ENCODE data around the gene GFER.
"Not testable (repeated sequence)": the region's sequence is repeated elsewhere in the genome, so short reads cannot be mapped to it uniquely, and the experiment has no call there.

GFER gene

GRCh38 chr16:1960665-1961630, 23.0 kb upstream of the GFER start:
- Mint-ChIP-seq H3K4me1 (peaks cover 64% of the 10 kb centered on the region), H3K4me3 (peak overlapping the region; percentile 94), H3K36me3 (ENCODE audit: insufficient read depth) (peaks cover 57% of the 10 kb centered on the region), H3K9me3 (no peaks in the 10 kb centered on the region), H3K27ac (ENCODE audit: low read depth) (peak overlapping the region; percentile 99), H3K27me3 (no peaks in the 10 kb centered on the region)
- DNase-seq (ENCODE audit: low spot score in 2 of 2), result no peak
- no peak for ATAC-seq (replicated peaks; ENCODE audit: extremely low read depth, poor library complexity, severe bottlenecking)

GRCh38 chr16:1961651-1962067, 22.3 kb upstream of the GFER start:
- peak overlapping the region; percentile 94 for H3K4me3 Mint-ChIP-seq
- H3K9me3 Mint-ChIP-seq, result no peaks in the 10 kb centered on the region
- peak overlapping the region; percentile 99 for H3K27ac Mint-ChIP-seq (ENCODE audit: low read depth)
- H3K4me1 Mint-ChIP-seq, result peaks cover 65% of the 10 kb centered on the region
- DNase-seq (ENCODE audit: low spot score in 2 of 2) (no peak), ATAC-seq (replicated peaks; ENCODE audit: extremely low read depth, poor library complexity, severe bottlenecking) (no peak)
- H3K36me3 Mint-ChIP-seq (ENCODE audit: insufficient read depth), result peaks cover 57% of the 10 kb centered on the region
- H3K27me3 Mint-ChIP-seq, result no peaks in the 10 kb centered on the region

- H3K9me3 Mint-ChIP-seq; DNase-seq (ENCODE audit: low spot score in 2 of 2); ATAC-seq (replicated peaks; ENCODE audit: extremely low read depth, poor library complexity, severe bottlenecking); H3K27me3 Mint-ChIP-seq: not testable (repeated sequence)
- peak overlapping the region; percentile 99 for H3K27ac Mint-ChIP-seq (ENCODE audit: low read depth)
- peaks cover 57% of the 10 kb centered on the region for H3K36me3 Mint-ChIP-seq (ENCODE audit: insufficient read depth)
- peak overlapping the region; percentile 94 for H3K4me3 Mint-ChIP-seq
- peaks cover 65% of the 10 kb centered on the region for H3K4me1 Mint-ChIP-seq
These were observed 21.5 kb upstream of the GFER start for GRCh38 chr16:1962161-1963153.

GRCh38 chr16:1963806-1964505, 20.0 kb upstream of the GFER start:
- DNase-seq (ENCODE audit: low spot score in 2 of 2) (peak; percentile 35 to 41), ATAC-seq (replicated peaks; ENCODE audit: extremely low read depth, poor library complexity, severe bottlenecking) (peak; percentile 16)
- Mint-ChIP-seq H3K4me3 (peak overlapping the region; percentile 94), H3K9me3 (no peaks in the 10 kb centered on the region), H3K36me3 (ENCODE audit: insufficient read depth) (peaks cover 57% of the 10 kb centered on the region), H3K27ac (ENCODE audit: low read depth) (peak overlapping the region; percentile 99), H3K4me1 (peaks cover 63% of the 10 kb centered on the region), H3K27me3 (no peaks in the 10 kb centered on the region)

- Mint-ChIP-seq H3K36me3 (ENCODE audit: insufficient read depth) (peaks cover 53% of the 10 kb centered on the region), H3K27ac (ENCODE audit: low read depth) (peak within 1 kb of the TSS; percentile 99), H3K9me3 (no peaks in the 10 kb centered on the region), H3K4me3 (peak within 1 kb of the TSS; percentile 94), H3K4me1 (peaks cover 58% of the 10 kb centered on the region), H3K27me3 (no peaks in the 10 kb centered on the region)
- DNase-seq (ENCODE audit: low spot score in 2 of 2) (peak; percentile 94 to 97), ATAC-seq (replicated peaks; ENCODE audit: extremely low read depth, poor library complexity, severe bottlenecking) (peak; percentile 92)
These were observed 19.2 kb upstream of the GFER start, which contains the start of gene RPS2 for GRCh38 chr16:1964506-1965395. TSS of gene RPS2 (minus strand) at chr16:1964826. CDS start at chr16:1964625, 201 bp downstream.

GRCh38 chr16:1965396-1966001, 18.5 kb upstream of the GFER start:
- ATAC-seq (replicated peaks; ENCODE audit: extremely low read depth, poor library complexity, severe bottlenecking) (peak; percentile 15), DNase-seq (ENCODE audit: low spot score in 2 of 2) (no peak)
- peaks cover 49% of the 10 kb centered on the region for H3K36me3 Mint-ChIP-seq (ENCODE audit: insufficient read depth)
- H3K4me1 Mint-ChIP-seq, result peaks cover 50% of the 10 kb centered on the region
- H3K9me3 Mint-ChIP-seq, result no peaks in the 10 kb centered on the region
- peak overlapping the region; percentile 99 for H3K27ac Mint-ChIP-seq (ENCODE audit: low read depth)
- no peaks in the 10 kb centered on the region for H3K27me3 Mint-ChIP-seq
- peak overlapping the region; percentile 94 for H3K4me3 Mint-ChIP-seq

GRCh38 chr16:1966460-1966859, 17.5 kb upstream of the GFER start, which contains the start of gene RNF151:
TSS of gene RNF151 (plus strand) at chr16:1966856. CDS start at chr16:1966882, 26 bp downstream.
- Mint-ChIP-seq H3K27me3 (no peaks in the 10 kb centered on the region), H3K4me1 (peaks cover 49% of the 10 kb centered on the region), H3K4me3 (peak within 1 kb of the TSS; percentile 94), H3K27ac (ENCODE audit: low read depth) (peak within 1 kb of the TSS; percentile 99), H3K9me3 (no peaks in the 10 kb centered on the region), H3K36me3 (ENCODE audit: insufficient read depth) (peaks cover 44% of the 10 kb centered on the region)
- DNase-seq (ENCODE audit: low spot score in 2 of 2), result no peak
- ATAC-seq (replicated peaks; ENCODE audit: extremely low read depth, poor library complexity, severe bottlenecking), result no peak

GRCh38 chr16:1968146-1968953, 15.6 kb upstream of the GFER start:
- Mint-ChIP-seq H3K4me1 (peaks cover 47% of the 10 kb centered on the region), H3K27ac (ENCODE audit: low read depth) (no peak overlapping the region), H3K27me3 (no peaks in the 10 kb centered on the region), H3K4me3 (no peak overlapping the region), H3K36me3 (ENCODE audit: insufficient read depth) (peaks cover 35% of the 10 kb centered on the region), H3K9me3 (no peaks in the 10 kb centered on the region)
- ATAC-seq (replicated peaks; ENCODE audit: extremely low read depth, poor library complexity, severe bottlenecking) (no peak), DNase-seq (ENCODE audit: low spot score in 2 of 2) (no peak)

- H3K27ac Mint-ChIP-seq (ENCODE audit: low read depth), result peak within 1 kb of the TSS; percentile 94
- H3K27me3 Mint-ChIP-seq, result no peaks in the 10 kb centered on the region
- H3K9me3 Mint-ChIP-seq, result no peaks in the 10 kb centered on the region
- DNase-seq (ENCODE audit: low spot score in 2 of 2), result peak; percentile 94 to 97
- H3K4me1 Mint-ChIP-seq, result peaks cover 22% of the 10 kb centered on the region
- peak within 1 kb of the TSS; percentile 99 for H3K4me3 Mint-ChIP-seq
- peaks cover 22% of the 10 kb centered on the region for H3K36me3 Mint-ChIP-seq (ENCODE audit: insufficient read depth)
- peak; percentile 99 for ATAC-seq (replicated peaks; ENCODE audit: extremely low read depth, poor library complexity, severe bottlenecking)
These were observed 12.1 kb upstream of the GFER start, which contains the start of gene TBL3 for GRCh38 chr16:1971796-1972489. TSS of gene TBL3 (plus strand) at chr16:1972053. CDS start at chr16:1972165, 112 bp downstream.

GRCh38 chr16:1972490-1972877, 11.5 kb upstream of the GFER start:
- peak overlapping the region; percentile 99 for H3K4me3 Mint-ChIP-seq
- ATAC-seq (replicated peaks; ENCODE audit: extremely low read depth, poor library complexity, severe bottlenecking), result no peak
- H3K27me3 Mint-ChIP-seq, result no peaks in the 10 kb centered on the region
- H3K4me1 Mint-ChIP-seq, result peaks cover 22% of the 10 kb centered on the region
- no peaks in the 10 kb centered on the region for H3K9me3 Mint-ChIP-seq
- peak overlapping the region; percentile 94 for H3K27ac Mint-ChIP-seq (ENCODE audit: low read depth)
- no peak for DNase-seq (ENCODE audit: low spot score in 2 of 2)
- peaks cover 22% of the 10 kb centered on the region for H3K36me3 Mint-ChIP-seq (ENCODE audit: insufficient read depth)

All from central memory CD8-positive, alpha-beta T cell (primary cell).